OCI-LY3 (cell line): ENCODE data around the gene EYA2.

Experiments
- EZH2phosphoT487 ChIP-seq: fragments of 200-600 bp; shearing (Covaris generic); IDR thresholded peaks from 2 replicates; pipeline ENCODE4 v1.6.1; 2018; ENCODE audit warnings: antibody characterized with exemption, mixed run types, low read depth
- TF ChIP-seq, protein P1 (sequence below): fragments of 200-600, 300-600 bp; sonication (generic); IDR thresholded peaks from 2 replicates; pipeline ENCODE4 v1.5.1; 2014; ENCODE audit warnings: antibody characterized with exemption, low read length, low read depth

DNA sequence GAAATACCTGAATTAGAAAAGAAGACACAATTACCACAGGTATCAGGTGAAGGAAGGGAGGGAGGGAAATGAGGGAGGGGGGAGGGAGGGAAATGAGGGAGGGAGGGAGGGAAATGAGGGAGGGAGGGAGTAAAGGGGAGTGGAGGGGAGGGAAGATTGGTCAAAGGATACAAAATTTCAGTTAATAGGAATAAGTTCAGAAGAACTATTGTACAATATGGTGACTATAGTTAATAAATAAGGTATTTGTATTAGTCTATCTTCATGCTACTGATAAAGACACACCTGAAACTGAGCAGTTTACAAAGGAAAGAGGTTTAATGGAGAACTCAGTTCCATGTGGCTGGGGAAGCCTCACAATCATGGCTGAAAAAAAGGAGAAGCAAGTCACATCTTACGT, 185.7 kb downstream of the EYA2 start:
- TF ChIP-seq, protein P1, sequence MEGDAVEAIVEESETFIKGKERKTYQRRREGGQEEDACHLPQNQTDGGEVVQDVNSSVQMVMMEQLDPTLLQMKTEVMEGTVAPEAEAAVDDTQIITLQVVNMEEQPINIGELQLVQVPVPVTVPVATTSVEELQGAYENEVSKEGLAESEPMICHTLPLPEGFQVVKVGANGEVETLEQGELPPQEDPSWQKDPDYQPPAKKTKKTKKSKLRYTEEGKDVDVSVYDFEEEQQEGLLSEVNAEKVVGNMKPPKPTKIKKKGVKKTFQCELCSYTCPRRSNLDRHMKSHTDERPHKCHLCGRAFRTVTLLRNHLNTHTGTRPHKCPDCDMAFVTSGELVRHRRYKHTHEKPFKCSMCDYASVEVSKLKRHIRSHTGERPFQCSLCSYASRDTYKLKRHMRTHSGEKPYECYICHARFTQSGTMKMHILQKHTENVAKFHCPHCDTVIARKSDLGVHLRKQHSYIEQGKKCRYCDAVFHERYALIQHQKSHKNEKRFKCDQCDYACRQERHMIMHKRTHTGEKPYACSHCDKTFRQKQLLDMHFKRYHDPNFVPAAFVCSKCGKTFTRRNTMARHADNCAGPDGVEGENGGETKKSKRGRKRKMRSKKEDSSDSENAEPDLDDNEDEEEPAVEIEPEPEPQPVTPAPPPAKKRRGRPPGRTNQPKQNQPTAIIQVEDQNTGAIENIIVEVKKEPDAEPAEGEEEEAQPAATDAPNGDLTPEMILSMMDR: no peak
- no peak for TF ChIP-seq EZH2phosphoT487
